Umbilical cord (tissue), 2 donors: ENCODE results near the gene AIMP1. TPM values are rescaled to one million over a fixed set of nuclear protein-coding genes. Genes with fewer than 3 reads are reported as not detected.
"Not testable (repeated sequence)": the region's sequence is repeated elsewhere in the genome, so short reads cannot be mapped to it uniquely, and the experiment has no call there.

Experiments
- DNase-seq: peaks from one replicate; pipeline ENCODE4 v3.0.0-alpha.2; 2015; ENCODE audit warnings: low spot score
- total RNA-seq: library from RNA; depleted of rRNA; stranded (reverse); fragments of >200 nt; gene quantifications from one replicate; pipeline ENCODE4 v1.2.3, GENCODE V29; 2014; ENCODE audit warnings: low replicate concordance; ENCODE audit not compliant: insufficient read depth

Gene AIMP1
- total RNA-seq, 1 donor from 2014 or later, result 33.7 TPM

- DNase-seq, result no peak
Observed at GRCh38 chr4:106347167-106347566, 30.8 kb downstream of the AIMP1 start.

GRCh38 chr4:106351016-106351415 lies 34.7 kb downstream of the AIMP1 start:
- no peak for DNase-seq

- DNase-seq, result no peak
Observed at GRCh38 chr4:106353786-106354185, 37.4 kb downstream of the AIMP1 start.

DNA sequence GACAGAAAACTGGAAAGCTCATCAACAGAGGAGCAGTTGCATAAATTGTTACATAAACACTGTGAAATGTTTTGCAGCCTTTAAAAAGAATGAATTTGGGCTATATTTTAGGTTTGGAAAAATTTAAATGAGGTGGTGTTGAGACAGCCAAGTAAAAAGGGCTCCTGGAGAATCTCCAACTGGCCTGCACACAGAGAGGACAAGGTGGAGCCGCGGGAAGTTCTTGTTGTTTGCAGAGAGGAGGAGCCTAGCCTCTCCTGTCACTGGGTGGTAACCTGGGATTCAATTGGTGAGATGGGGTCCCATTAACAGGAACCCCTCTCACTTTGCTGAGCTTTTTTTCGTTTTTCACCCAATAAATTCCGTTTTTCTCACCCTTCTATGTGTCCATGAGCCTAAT lies 38.8 kb downstream of the AIMP1 start:
- no peak for DNase-seq

DNA sequence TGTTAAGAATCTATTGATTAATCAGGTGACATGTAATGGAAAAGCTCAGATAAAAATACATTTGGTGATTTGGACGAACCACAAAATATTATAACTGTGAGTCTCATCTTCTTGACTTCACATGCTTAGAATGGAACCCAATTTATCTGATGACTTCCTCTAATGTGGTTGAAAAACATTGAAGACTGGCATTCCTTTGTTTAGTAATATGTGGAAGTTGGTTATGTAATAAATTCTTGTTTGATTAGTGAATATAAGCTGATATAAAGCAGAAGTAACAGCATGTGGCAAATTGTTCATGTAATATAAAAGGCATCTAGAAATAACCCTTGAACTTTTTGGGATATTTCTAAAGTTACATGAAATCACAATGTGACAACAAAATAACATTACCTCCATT lies 42.5 kb downstream of the AIMP1 start:
- DNase-seq, result no peak

DNA sequence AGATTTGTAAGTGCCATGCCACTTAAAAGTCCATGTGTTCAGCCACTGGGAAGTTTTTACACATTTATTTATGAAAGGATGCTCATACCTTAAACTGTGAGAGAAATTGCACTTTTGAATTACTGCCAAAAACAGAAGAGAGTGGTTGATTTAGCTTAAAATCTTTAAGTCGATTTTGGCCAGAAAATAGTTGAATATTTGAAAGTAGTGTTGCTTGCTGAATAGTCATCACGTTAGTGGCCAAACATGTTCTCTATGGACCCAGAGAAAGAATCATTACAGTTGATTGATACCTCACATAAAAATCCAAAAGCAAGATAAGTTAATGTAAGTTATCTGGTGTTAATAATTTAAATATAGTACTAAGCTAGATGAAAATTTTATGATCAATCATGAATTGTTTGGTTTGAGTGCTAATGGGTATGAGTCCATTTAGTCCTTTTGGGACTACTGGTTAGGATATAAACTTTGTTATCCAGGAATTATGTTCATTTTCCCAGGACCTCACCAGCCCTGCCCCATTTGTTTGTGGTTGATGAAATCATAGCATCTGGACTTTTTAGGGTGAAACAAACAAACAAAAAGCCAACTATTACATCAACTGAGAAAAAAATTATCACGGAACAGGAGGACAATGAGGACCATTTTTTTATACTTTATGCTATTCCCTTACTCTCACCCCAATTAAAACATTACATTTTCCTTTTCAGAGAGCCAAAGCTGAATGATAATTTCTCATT lies 45.9 kb downstream of the AIMP1 start:
- DNase-seq, result no peak

- no peak for DNase-seq
Observed at GRCh38 chr4:106364282-106364681, 47.9 kb downstream of the AIMP1 start.

DNA sequence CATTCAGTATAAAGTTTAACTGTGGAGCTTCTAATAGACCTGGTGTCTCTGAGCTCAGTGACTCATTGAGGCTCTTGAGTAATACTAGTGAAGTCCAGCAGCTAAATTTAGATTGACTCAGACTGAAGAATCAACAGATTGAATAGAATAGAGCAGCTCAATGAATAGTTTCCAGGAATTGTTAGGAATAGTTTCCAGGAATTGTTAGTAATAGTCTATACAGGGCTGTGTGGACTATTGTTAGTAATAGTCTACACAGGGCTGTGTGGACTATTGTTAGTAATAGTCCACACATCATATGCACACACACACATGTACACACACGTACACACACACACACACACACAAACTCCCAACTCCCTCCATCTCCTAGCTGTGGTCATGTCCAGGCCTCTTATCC lies 49.3 kb downstream of the AIMP1 start:
- peak; percentile 93 for DNase-seq

- DNase-seq, result no peak
Observed at GRCh38 chr4:106366026-106366425, 49.7 kb downstream of the AIMP1 start.

DNA sequence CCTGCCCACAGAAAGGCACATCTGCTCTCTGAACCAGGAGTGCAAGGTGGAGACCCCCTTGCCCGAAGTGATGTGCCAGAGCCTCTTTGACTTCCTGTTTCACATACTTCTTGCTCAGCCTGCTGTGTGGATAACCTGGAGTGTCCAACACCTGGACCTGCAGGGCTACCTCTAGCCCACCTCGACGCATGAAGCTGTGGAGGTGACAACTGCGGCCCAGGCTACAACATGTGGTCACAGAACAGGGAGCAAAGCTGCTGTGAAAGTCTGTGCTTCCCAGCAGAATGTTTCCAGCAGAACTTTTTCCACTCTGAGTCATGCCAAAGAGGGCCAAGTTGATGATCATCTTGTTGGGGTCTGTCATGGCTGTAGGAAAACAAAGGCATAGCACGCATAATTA lies 50.7 kb downstream of the AIMP1 start:
- no peak for DNase-seq

DNA sequence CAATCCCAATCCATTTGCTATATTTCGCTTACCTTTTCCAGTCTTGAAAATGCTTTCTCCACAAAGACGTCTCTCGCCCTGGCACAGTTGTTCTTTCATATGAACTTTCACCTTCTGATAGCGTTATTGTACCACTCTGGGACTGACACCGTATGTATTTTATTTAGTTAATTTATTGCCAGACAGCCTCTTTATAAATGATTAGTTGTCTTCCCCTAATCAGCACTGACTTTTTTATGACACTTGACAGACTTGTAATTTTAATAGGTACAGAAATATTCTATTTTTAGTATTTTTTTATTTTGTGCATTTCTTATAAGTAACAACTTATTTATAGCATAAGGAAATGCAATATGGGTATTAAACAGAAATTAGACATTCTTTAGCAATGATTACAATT lies 52.3 kb downstream of the AIMP1 start, which contains the start of gene GIMD1:
Gene GIMD1, minus strand, starts transcription at position 101 of the 400 bp plus-strand sequence. CDS start 1,343 bp downstream, outside the sequence.
- DNase-seq, result no peak

GRCh38 chr4:106369456-106370060 lies 53.2 kb downstream of the AIMP1 start:
- peak; percentile 90 for DNase-seq

DNA sequence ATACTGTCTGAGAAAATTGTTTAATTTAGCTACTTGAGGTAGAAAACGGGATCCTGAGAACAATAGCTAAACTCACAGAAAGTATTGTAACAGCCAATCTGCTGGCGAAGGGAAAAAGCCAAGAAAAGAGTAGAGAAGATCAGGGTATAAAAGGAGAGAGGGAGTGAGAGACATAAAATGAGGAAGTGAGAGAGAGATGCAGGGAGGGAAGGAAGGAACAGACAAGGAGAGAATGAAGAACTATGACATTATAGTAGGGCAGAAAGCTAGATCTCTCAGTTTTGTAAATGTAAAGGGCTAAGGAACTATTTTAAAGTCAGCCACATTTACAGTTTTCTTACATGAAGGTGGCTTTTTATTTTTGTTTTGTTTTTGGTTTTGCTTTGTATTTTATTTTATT lies 53.9 kb downstream of the AIMP1 start:
- peak; percentile 2 for DNase-seq

DNA sequence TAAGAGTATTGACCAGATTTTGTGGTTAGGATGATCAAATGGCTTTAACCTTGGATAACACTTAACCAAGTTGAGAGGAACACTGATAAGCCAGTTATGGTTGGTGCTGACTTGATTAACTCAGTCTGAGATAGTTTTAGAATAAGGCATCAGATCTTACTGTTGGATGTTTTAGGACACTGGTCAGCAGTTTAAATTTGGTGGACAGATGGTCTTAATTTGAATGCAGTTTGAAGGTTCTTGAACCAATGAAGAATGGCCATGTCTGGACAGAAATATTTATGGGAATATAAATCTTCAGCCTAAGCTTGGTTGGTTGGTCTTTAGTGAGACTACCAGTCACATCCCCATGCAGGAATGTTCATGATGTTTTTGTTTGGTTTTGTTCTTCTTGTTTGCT lies 54.8 kb downstream of the AIMP1 start:
- DNase-seq, result no peak

DNA sequence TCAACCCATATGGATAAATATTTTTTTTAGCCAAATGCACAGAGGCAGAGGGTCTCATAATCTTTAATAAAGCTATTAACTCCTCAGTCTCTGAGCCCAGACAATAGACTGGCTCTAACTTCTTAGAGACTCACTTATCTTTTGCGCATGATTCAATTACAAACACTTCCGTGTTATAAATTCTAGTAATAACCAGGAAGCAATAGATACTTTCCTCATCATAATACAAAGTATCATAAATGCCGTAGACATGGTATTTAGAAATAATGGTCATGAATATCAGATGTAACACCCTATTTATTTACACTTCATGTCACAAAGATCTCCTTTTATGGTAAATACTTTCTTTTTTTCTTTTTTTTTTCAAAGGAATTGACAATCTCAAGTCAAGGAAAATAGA lies 56.7 kb downstream of the AIMP1 start:
- DNase-seq, result no peak

DNA sequence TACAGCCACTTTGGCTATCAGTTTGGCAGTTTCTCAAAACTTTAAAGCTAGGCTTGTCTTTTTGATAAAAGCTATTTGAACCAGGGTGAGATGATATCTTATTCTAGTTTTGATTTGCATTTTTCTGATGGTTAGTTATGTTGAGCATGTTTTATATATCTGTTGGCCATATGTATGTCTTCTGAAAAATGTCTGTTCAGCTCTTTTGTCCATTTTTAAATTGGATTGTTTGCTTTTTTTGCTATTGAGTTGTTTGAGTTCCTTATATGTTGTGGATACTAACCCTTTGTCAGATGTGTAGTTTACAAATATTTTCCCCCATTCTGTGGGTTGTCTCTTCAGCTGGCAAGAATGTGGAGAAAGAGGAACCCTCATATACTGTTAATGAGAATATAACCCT lies 63.8 kb downstream of the AIMP1 start:
- DNase-seq, result no peak

- no peak for DNase-seq
Observed at GRCh38 chr4:106384878-106385277, 68.5 kb downstream of the AIMP1 start.

DNA sequence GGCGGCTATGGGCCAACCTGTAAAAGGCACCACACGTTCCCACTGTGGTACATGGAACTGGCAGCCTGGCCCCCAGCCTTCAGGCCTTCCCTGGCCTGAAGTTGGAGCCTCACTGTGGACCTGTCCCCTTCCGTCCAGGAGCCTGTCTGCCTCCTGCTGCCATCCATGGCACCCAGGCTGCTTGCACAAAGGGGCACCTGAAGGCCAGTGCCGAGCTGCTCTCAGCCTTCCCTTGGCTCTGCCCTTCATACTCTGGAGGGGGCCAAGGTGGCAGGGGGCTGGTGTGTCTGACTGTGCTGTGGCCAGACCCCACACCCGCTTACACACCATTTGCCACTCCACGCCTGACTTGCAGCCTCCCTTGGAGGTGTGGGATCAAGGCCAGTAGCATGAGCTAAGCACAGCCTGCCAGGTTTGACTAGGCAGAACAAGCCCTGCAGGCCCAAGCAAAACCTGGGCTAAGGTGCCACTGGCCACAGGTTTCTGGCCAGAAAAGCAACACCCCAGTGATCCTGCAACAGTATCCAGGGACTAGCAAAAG lies 69.6 kb downstream of the AIMP1 start:
- no peak for DNase-seq

GRCh38 chr4:106395582-106395981 lies 79.2 kb downstream of the AIMP1 start:
- no peak for DNase-seq

- DNase-seq, result not testable (repeated sequence)
Observed at GRCh38 chr4:106398898-106399297, 82.5 kb downstream of the AIMP1 start.
